Nephron (organoid): ENCODE data around the gene SRPX2.
A peak's percentile ranks its signal among the peaks of the same experiment; 100 is the strongest.

Experiments used
- H3K27ac Mint-ChIP-seq, 3 experiments: 2 replicates each; pipeline ENCODE4 v1.8.0; 2020; ENCODE audit warnings: mixed read lengths in 3 of 3, mild to moderate bottlenecking in 2 of 3, moderate library complexity in 1 of 3
- H3K27me3 Mint-ChIP-seq: 2 replicates; pipeline ENCODE4 v1.8.0; 2021; ENCODE audit warnings: low read depth, mild to moderate bottlenecking, moderate library complexity, mixed read lengths
- H3K36me3 Mint-ChIP-seq: 2 replicates; pipeline ENCODE4 v1.8.0; 2020; ENCODE audit warnings: low read depth, mixed read lengths
- H3K4me1 Mint-ChIP-seq: 2 replicates; pipeline ENCODE4 v1.8.0; 2020; ENCODE audit warnings: mixed read lengths
- H3K4me3 Mint-ChIP-seq, 3 experiments: 2 replicates each; pipeline ENCODE4 v1.8.0; 2020; ENCODE audit warnings: mild to moderate bottlenecking in 3 of 3, mixed read lengths in 3 of 3, moderate library complexity in 2 of 3
- H3K9me3 Mint-ChIP-seq: 2 replicates; pipeline ENCODE4 v1.8.0; 2020; ENCODE audit warnings: mixed read lengths
- CTCF ChIP-seq, 3 experiments: fragments of 200-600 bp; sonication (generic); IDR thresholded peaks; one replicate each; pipeline ENCODE4 v1.5.0; 2021; ENCODE audit warnings: antibody characterized with exemption in 3 of 3; ENCODE audit not compliant: unreplicated experiment in 3 of 3

SRPX2 gene

GRCh38 chrX:100704581-100705203, 60.7 kb downstream of the SRPX2 start:
- H3K9me3 Mint-ChIP-seq = peaks cover 4% of the 10 kb centered on the region
- H3K4me3 Mint-ChIP-seq = no peak overlapping the region
- no peaks in the 10 kb centered on the region for H3K4me1 Mint-ChIP-seq
- H3K36me3 Mint-ChIP-seq = peaks cover 2% of the 10 kb centered on the region
- TF ChIP-seq CTCF (IDR thresholded peaks at IDR 0.05; ENCODE audit: unreplicated experiment in 3 of 3) = no peak
- no peak overlapping the region for H3K27ac Mint-ChIP-seq
- H3K27me3 Mint-ChIP-seq = no peaks in the 10 kb centered on the region

DNA sequence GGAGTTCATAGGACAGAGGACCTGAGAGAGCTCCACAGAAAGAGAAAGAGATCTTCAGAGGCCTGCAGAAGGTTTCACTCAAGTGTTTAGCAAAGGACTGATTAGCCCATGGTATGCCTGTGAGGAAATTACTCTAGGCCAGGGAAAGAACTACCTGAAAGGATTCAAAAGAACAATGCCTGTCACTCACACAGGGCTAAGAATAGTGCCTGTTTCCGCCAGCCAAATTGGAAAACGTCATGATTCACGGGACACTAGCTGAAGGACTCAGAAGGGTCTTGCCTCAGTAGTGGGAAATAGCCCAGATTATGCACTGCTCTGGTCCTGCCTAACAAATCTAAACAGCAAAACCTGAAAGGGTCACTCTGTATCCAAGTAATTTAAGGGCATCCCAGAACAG, 66.8 kb downstream of the SRPX2 start:
- no peaks in the 10 kb centered on the region for H3K36me3 Mint-ChIP-seq
- no peak overlapping the region for H3K4me3 Mint-ChIP-seq
- H3K9me3 Mint-ChIP-seq = peaks cover 14% of the 10 kb centered on the region
- H3K4me1 Mint-ChIP-seq = no peaks in the 10 kb centered on the region
- H3K27me3 Mint-ChIP-seq = no peaks in the 10 kb centered on the region
- H3K27ac Mint-ChIP-seq = no peak overlapping the region
- no peak for TF ChIP-seq CTCF (IDR thresholded peaks at IDR 0.05; ENCODE audit: unreplicated experiment in 3 of 3)

- H3K4me3 Mint-ChIP-seq = no peak overlapping the region
- peaks cover 4% of the 10 kb centered on the region for H3K27me3 Mint-ChIP-seq
- peaks cover 9% of the 10 kb centered on the region for H3K9me3 Mint-ChIP-seq
- peak overlapping the region in 1 of 3 experiments; percentile 1 for H3K27ac Mint-ChIP-seq
- no peaks in the 10 kb centered on the region for H3K36me3 Mint-ChIP-seq
- TF ChIP-seq CTCF (IDR thresholded peaks at IDR 0.05; ENCODE audit: unreplicated experiment in 3 of 3) = no peak
- peaks cover 8% of the 10 kb centered on the region for H3K4me1 Mint-ChIP-seq
These were observed 73.4 kb downstream of the SRPX2 start for GRCh38 chrX:100717363-100717762.

- no peaks in the 10 kb centered on the region for H3K36me3 Mint-ChIP-seq
- peak overlapping the region in 1 of 3 experiments; percentile 82 for H3K27ac Mint-ChIP-seq
- H3K27me3 Mint-ChIP-seq = peaks cover 4% of the 10 kb centered on the region
- H3K9me3 Mint-ChIP-seq = peaks cover 7% of the 10 kb centered on the region
- no peak overlapping the region for H3K4me3 Mint-ChIP-seq
- H3K4me1 Mint-ChIP-seq = peaks cover 8% of the 10 kb centered on the region
- TF ChIP-seq CTCF (IDR thresholded peaks at IDR 0.05; ENCODE audit: unreplicated experiment in 3 of 3) = no peak
These were observed 75.1 kb downstream of the SRPX2 start for GRCh38 chrX:100719139-100719538.

DNA sequence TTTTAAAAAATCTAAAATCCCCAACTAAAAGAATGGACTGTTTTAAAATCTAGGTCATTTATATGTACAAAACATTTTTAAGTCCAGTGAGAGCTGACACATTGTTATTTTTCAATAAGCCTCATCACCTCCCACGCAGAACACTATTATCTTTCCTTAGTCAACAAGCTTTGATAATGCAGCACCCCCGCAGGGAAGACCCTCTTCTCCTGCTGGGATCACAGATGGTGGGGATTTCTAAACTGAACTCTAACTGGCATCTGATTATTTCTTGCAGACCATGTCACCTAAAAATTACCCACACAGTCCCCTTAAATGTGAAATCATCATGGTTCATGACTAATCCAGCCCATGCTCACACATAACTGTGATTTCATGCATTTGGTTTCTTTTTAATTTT, 76.3 kb downstream of the SRPX2 start:
- peaks cover 8% of the 10 kb centered on the region for H3K4me1 Mint-ChIP-seq
- H3K36me3 Mint-ChIP-seq = no peaks in the 10 kb centered on the region

More for the DNA sequence above, 76.3 kb downstream of the SRPX2 start:
- H3K4me3 Mint-ChIP-seq = no peak overlapping the region
- TF ChIP-seq CTCF (IDR thresholded peaks at IDR 0.05; ENCODE audit: unreplicated experiment in 3 of 3) = no peak
- peaks cover 4% of the 10 kb centered on the region for H3K27me3 Mint-ChIP-seq
- peak overlapping the region; percentile 78 to 82 (median 79) for H3K27ac Mint-ChIP-seq
- H3K9me3 Mint-ChIP-seq = peaks cover 10% of the 10 kb centered on the region
